Measurements from ENCODE around the gene SPAG6. TPM values are rescaled to one million over a fixed set of nuclear protein-coding genes. Genes with fewer than 3 reads are reported as not detected.
A peak's percentile ranks its signal among the peaks of the same experiment; 100 is the strongest.

The SPAG6 gene
- total and polyA plus RNA-seq, 9 of the 15 experiments (the other 6 are each of a cell fraction or from before 2014, with no cell fraction given): 3.5 to 23.1 (median 11.8) TPM

- no peak for TF ChIP-seq KAT8 (IDR thresholded peaks at IDR 0.05; ENCODE audit: low read depth)
- TF ChIP-seq ZNF41 (CRISPR knock-in tag; conservative IDR thresholded peaks at IDR 0.05): no peak
- no peak for TF ChIP-seq ZHX1 (conservative IDR thresholded peaks at IDR 0.05; ENCODE audit: low read length)
- TF ChIP-seq ZNF277 (CRISPR knock-in tag; IDR thresholded peaks at IDR 0.05; ENCODE audit: borderline replicate concordance): no peak
- TF ChIP-seq PPARD (CRISPR knock-in tag; IDR thresholded peaks at IDR 0.05): no peak
- no peak for TF ChIP-seq JUNB (CRISPR knock-in tag; conservative IDR thresholded peaks at IDR 0.05)
- 0 out of 2 replicates have a peak, but pooled peaks have one; percentile 5 for TF ChIP-seq CBFA2T3 (IDR thresholded peaks at IDR 0.05)
- no peak for TF ChIP-seq MAX (CRISPR knock-in tag; IDR thresholded peaks at IDR 0.05)
- no peak for TF ChIP-seq E2F3 (CRISPR knock-in tag; IDR thresholded peaks at IDR 0.05)
- TF ChIP-seq RNF2 (IDR thresholded peaks at IDR 0.05): 0 out of 2 replicates have a peak, but pooled peaks have one; percentile 36
- no peak for TF ChIP-seq MCM5 (IDR thresholded peaks at IDR 0.05; ENCODE audit: low read depth)
- TF ChIP-seq ZNF507 (tag; conservative IDR thresholded peaks at IDR 0.05): no peak
- TF ChIP-seq IRF2 (CRISPR knock-in tag; IDR thresholded peaks at IDR 0.05): no peak
- no peak for TF ChIP-seq KLF16 (IDR thresholded peaks at IDR 0.05)
- TF ChIP-seq PHB (CRISPR knock-in tag; IDR thresholded peaks at IDR 0.05): no peak
- TF ChIP-seq HDAC1 (IDR thresholded peaks at IDR 0.05): peak in 1 of 2 experiments; percentile 66; a peak in 2 of 4 replicates
- no peak for TF ChIP-seq ZNF780A (CRISPR knock-in tag; IDR thresholded peaks at IDR 0.05)
- peak; percentile 71 for TF ChIP-seq ZFX (CRISPR knock-in tag; IDR thresholded peaks at IDR 0.05)
- TF ChIP-seq GTF2A2 (tag; IDR thresholded peaks at IDR 0.05): no peak
- peak; percentile 89; the same call in 1 of the 2 replicates for TF ChIP-seq ZBTB7A (IDR thresholded peaks at IDR 0.05; ENCODE audit: borderline replicate concordance, control insufficient read depth, low read depth, low read length)
- TF ChIP-seq ATF4 (CRISPR knock-in tag; IDR thresholded peaks at IDR 0.05): no peak
- no peak for TF ChIP-seq ZBED1 (IDR thresholded peaks at IDR 0.05)
- no peak for TF ChIP-seq CBX1 (IDR thresholded peaks at IDR 0.05; ENCODE audit: low read depth)
- TF ChIP-seq MAZ (CRISPR knock-in tag; conservative IDR thresholded peaks at IDR 0.05 in 1 of 2, IDR thresholded peaks at IDR 0.05 in 1 of 2): peak in 1 of 2 experiments; percentile 30; a peak in 1 of 4 replicates
Measured at GRCh38 chr10:22315455-22316285, 29.6 kb upstream of the SPAG6 start (continued).
